ENCODE results near the gene USF3.
"Not testable (repeated sequence)": the region's sequence is repeated elsewhere in the genome, so short reads cannot be mapped to it uniquely, and the experiment has no call there.

USF3 gene

DNA sequence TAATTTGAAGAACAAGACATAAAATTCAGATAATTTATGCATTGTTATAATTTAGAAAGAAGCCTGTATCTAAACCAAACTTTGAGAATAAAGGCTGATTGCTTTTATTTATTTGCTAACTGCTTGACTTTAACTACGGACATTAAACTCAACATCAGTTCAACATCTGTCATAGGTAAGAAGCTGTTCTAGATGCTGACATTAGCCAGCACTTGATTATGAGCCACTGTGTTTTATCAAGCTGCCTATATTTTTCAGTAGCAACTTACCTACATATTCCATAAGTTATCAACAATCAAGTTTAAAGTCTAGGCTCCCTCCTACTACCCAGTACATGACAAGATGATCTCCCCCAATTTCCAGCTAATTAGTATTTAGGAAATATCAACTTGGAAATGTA lies 42.1 kb downstream of the USF3 start:
- no peak for DNase-seq

- DNase-seq, result no peak
These were observed 47.1 kb downstream of the USF3 start for GRCh38 chr3:113649174-113649845.

GRCh38 chr3:113648524-113648923 lies 47.9 kb downstream of the USF3 start:
- no peak for DNase-seq

- DNase-seq, result no peak
These were observed 52.9 kb downstream of the USF3 start for GRCh38 chr3:113643583-113643982.

DNA sequence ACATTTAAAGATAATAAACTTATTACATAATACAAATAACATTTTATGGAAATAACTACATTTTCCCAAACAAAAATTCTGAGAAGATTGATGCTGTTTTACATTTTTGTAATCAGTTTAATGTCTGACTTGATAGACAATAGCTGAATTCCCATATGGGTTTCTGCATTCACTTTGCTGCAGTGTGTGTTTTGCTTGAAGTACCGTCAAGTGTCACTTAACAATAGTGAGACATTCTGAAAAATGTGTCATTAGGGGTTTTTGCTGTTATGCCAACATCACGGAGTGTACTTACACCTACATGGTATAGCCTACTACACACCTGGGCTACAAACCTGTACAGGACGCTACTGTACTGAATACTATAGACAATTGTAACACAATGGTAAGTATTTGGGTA lies 57.5 kb downstream of the USF3 start:
- no peak for DNase-seq

GRCh38 chr3:113637756-113638155 lies 58.7 kb downstream of the USF3 start:
- no peak for DNase-seq

GRCh38 chr3:113636034-113636433 lies 60.4 kb downstream of the USF3 start:
- not testable (repeated sequence) for DNase-seq

- no peak for DNase-seq
These were observed 61.5 kb downstream of the USF3 start for GRCh38 chr3:113634782-113635474.

- no peak for DNase-seq
These were observed 64.9 kb downstream of the USF3 start for GRCh38 chr3:113631573-113631972.

DNA sequence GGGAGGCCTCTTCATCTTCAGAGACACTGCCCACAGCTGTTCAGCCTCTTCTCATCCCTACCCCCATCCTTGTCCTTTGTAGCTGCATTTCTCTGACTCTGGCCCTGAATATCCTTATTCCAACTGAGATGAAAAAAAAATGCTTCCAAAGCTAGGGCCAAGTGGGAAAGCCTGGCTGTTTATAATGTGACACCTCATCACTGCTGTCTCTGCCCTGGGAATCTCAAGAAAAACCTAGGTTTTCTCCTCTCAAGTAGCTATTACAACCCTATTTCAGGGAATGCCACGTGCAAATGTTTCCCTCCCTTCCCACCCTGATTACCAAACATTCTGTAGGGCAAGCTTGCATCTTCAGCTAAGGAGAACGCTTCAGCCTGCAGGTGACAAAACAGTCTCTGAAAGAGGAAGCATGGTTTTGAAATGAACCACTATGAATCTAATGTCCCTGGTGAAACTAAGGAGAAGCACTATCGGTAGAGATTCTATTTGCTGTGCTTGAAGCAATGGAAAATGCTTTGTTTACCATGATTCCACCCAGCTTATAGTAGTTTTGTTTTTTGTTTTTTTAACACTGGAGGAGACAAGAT lies 65.4 kb downstream of the USF3 start:
- DNase-seq, result no peak

GRCh38 chr3:113629584-113630421 lies 66.6 kb downstream of the USF3 start:
- no peak for DNase-seq

GRCh38 chr3:113628788-113629187 lies 67.7 kb downstream of the USF3 start:
- no peak for DNase-seq

GRCh38 chr3:113628316-113628715 lies 68.1 kb downstream of the USF3 start:
- DNase-seq, result no peak

DNA sequence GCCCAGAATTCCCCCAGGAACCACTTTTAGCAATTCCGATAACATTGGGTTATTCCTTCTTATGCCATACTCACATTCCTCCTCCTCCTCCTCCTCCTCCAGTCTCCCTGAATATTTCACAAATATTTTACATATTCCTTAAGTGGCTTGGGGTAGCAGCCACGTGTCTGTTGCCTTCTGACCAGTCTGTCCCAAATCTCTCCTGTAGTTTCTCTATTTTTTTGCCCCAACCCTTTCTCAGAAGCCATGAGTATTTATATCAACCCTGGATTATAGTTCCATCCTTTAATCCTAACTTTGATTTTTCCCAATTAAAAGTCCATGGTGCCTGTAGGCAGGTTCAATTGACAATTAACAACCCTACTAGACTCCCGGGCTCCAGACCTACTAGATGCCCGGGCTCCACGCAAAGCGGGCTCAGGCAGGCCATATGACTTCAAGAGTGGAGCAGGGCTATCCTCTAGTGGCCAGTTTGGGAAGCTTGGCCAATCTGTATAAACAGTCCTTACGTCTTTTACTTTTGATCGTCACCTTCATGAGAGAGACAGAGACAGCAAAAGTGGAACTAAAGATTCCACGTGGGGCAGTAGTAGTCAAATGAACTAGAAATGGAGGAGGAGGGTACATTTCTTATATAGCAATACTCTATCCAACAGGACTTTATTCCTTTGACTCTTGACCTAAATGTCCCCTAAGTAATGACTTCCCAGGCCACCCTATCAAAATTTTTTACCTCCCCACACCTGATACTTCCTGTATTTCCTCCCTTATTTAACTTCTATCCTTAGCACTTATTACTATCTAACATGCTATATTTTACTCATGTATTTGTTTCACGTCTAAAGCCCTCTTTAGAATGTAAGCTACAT lies 69.7 kb downstream of the USF3 start:
- DNase-seq, result peak; percentile 3

DNA sequence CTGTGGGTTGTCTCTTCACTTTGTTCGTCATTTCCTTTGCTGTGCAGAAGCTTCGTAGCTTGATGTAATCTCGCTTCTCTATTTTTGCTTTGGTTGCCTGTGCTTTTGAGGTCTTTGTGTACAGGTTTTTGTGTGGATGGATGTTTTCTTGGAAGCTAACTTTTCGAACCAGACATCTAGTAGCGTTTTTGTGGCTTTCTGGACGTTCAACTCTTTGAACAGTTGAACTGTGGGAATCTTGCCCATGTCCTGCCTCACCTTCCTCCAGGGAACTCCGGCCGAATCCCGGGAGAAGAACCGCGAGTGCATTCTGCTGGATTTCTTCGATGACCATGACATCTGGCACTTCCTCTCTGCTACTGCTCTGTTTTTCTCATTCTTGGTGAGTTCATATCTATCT lies 70.6 kb downstream of the USF3 start:
- no peak for DNase-seq

DNA sequence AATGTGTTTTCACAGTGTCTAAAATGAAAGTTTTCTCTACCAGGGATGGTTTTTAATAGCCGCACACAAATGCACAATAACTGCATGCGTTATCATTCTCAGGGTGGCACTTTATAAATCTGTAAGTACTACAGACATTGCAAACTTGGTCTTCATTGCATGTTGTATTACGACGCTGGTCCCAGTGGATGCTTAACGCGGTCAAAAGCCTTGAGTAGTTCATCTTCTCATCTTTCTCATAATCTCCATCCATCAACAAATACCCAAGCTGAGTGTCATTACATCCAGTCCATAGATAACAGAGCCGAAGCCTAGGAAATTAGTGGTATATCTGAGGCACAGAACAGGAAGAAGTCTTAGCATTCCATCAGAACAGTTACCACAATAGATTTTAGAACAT lies 72.6 kb downstream of the USF3 start:
- no peak for DNase-seq

DNA sequence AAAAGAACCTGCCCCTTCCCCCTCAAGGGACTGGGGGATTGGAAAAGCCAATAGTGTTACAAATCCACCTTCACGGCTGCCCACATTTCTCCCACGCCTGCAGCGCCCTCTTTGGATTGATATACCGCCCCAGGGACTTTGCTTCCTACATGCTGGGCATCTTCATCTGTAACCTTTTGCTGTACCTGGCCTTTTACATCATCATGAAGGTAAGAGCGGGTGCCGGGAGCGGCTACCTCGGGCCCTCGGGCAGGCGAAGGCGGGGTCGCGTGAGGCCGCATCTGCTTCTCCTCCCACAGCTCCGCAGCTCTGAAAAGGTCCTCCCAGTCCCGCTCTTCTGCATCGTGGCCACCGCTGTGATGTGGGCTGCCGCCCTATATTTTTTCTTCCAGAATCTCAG lies 73.1 kb downstream of the USF3 start:
- DNase-seq, result no peak

- no peak for DNase-seq
These were observed 76.4 kb downstream of the USF3 start for GRCh38 chr3:113620091-113620490.

DNA sequence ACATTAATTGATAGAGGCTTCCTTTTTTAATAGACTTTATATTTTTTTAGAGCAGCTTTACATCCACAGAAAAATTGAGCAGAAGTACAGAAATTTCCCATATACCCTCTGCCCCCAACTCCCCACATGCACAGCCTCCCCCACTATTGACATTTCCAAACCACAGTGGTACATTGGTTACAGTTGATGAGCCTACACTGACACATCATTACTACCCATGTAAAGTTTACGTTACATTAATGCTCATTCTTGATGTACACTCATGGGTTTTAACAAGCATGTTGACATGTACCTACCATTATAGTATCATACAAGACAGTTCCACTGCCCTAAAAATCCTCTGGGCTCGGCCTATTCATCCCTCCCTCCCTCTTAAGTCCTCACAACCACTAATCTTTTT lies 78.7 kb downstream of the USF3 start:
- DNase-seq, result no peak

DNA sequence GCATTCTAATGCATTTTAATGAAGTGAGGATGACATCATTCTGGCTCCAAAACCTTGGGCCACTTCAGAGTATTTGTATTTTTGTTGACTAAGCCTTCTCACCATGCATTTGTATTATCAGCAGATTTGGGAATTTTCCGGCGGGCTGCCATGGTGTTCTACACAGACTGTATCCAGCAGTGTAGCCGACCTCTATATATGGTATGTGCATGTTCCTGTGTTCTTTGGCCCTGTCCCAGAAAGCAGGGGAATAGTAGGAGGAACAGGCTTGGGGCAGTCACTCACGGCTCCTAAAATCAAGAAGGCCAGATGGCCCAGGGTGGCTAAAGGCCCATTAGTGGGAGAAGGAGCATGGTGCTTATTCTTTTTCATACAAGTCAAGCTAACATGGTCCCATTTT lies 80.5 kb downstream of the USF3 start:
- DNase-seq, result no peak

DNA sequence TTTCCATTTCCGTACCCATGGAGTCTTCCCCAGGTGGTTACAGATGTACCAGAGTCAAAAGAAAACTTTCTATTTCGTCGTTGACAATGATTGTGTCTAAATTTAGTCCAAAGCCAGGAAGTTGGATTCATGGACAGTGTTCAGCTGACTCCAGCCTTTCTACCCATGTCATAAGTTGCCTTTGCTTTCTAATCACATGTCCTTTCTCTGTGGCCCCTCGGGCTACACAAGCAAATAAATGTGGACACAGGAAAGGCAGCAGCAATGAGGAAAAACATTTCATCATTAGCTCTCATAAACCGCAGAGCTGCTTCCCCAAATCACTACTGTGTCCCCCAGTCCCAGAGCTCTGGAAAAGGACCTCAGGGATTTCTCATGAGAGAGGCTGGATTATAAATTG lies 82.0 kb downstream of the USF3 start:
- no peak for DNase-seq

DNA sequence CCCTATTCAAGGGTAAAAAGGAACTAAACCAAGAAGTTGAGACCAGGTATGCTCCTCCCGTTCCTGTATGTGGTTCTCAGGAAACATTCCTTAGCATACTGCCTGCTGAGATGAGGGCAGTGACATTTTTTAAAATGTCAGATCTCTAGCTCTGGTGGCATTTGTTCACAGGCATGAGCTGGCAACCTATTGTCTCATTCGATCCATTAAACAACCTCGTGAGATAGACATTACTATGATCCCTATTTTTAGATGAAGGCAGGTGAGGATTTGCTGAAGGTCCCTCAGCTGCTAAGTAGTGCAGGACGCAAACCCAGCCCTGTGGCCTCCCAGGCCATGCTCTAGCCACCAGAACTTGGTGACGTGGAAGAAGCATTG lies 89.2 kb downstream of the USF3 start:
- no peak for DNase-seq

All from NCI-H526 treated with DMSO at 0.1 percent for 48 hours (cell line).